Activated T-helper 9 cell treated with anti-CD3 and anti-CD28 coated beads, Interleukin-2, amount 50 U/mL, for 16 hours (primary cell): ENCODE data around the gene RHOD.

ENCODE experiments used
- DNase-seq: peaks from one replicate; pipeline ENCODE4 v3.0.0-alpha.2; 2020; ENCODE audit warnings: low read depth

Gene RHOD

DNA sequence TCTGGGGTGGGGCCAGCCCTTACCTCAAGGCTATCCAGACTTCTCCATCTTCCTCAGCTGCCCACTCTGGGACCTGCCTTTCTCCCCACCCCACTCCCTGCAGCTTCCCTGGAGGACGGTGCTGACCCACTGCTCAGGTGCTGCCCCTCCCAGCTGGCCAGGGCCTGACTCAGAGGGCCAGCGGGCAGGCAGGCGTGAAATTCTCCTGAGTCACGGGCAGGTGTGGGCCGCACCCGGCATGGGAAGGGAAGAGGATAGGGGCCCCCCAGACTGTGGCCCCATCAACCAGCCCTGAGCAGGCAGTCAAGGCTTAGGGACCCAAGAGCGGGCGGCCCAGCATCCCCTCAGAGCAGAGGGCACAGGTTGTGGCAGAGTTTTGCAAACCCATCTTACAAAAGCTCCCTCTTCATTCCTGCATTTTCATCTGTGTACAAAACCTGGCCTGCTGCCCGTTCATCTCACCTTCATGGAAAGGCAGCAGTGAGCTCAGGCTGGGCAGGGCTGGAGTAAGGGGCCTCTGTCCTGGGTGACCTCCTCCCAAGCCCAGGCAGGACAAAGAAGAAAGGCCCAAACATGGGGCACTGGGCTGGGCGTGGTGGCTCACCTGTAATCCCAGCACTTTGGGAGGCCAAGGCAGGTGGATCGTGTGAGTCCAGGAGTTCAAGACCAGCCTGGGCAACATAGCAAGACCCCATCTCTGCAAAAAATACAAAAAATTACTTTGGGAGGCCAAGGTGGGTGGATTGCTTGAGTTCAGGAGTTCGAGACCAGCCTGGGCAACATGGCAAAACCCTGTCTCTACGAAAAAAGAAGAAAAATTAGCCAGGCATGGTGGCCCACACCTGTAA is 6.1 kb downstream of the RHOD start:
- DNase-seq: no peak

DNA sequence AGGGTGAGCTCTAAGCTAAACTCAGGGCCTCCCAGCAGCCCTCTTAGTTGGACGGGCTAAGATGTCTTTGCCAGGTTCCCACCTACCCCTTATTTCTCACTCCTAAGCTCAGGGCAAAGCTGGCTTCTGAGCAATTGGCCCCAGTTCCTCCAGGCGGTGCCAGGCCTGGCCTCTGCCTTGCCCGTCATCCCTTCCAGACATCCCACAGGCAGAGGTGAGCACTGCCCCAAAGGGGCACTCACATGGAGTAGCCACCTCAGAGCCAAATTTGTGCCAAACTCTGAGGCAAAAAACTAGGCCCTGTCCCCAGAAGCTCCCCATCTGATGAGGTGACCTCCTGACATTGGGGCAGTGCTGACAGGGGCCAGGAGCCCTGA is 9.7 kb downstream of the RHOD start:
- DNase-seq: no peak

DNA sequence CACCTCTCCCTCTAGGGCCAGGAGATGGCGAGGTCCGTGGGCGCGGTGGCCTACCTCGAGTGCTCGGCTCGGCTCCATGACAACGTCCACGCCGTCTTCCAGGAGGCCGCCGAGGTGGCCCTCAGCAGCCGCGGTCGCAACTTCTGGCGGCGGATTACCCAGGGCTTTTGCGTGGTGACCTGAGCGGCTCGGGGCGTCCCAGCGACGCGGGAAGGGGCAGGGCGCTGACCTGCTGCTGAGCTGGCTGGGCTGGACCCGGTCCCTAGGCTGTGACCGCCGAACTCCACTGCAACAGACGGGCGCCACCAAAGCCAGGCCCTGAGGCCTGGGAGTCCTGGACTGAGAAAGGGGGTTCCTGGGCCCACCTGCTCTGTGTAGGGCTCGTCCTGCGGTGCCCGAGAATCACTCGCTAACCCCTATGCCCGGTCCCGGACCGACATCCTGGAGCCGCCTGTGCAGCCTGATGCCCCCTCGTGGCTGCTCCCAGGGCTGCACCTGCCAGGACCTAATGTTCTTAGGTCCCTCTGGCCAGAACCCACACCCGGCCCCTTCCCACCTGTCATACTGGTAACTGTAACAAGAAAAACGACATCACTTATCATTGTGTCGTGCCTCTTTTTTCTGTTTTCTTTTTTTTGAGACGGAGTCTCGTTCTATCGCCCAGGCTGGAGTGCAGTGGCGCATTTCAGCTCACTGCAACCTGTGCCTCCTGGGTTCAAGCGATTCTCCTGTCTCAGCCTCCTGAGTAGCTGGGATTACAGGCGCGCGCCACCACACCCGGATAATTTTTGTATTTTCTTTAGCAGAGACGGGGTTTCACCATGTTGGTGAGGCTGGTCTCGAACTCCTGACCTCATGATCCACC is 15.0 kb downstream of the RHOD start:
- peak; percentile 59 for DNase-seq

DNA sequence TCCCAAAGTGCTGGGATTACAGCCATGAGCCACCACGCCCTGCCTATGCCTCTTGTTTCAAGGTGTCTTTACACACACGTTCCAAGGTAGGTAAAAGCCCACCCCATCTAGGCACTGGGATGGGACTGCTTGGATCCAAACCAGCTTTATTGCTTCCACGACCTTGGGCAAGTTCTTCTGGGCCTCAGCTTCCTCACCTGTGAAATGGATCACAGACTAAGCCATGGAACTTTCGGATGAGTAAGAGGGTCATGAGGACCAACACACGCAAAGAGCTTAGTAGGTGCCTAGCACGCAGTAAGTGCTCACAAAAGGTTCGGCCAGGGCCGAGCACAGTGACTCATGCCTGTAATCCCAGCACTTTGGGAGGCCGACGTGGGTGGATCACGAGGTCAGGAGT is 15.6 kb downstream of the RHOD start:
- no peak for DNase-seq

DNA sequence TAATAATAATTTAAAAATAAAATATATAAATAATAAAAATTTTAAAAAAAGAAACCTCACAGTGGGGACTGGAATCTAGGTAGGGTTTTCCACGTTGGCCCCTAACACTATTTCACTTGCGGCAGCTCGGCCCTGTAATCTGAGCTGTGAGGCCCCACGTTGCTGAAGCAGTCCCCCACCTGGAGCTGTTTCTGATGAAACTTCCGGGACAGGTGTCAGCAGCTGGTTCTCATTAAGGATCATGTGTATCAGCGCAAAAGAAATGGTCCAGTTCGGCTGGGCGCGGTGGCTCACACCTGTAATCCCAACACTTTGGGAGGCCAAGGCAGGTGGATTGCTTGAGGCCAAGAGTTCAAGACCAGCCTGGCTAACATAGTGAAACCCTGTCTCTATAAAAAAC is 17.3 kb downstream of the RHOD start:
- DNase-seq: no peak

DNA sequence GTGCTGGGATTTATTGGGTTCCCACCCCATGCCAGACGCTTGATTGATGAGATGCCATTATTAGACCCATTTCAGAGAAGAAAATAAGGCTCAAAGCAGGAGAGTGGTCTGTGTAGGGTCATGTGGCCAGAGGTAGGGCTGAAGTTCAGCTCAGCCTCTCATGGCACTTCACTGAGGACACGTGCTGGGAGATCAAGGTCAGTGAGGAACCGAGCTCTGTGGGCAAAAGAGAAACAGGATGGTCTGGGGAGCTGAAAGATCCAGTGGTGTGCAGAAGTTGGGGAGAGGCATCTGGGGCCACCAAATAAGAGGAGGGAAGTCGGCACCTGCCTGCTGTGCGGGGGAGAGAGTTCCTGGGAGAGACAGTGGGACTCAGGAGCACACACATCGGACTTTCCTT is 19.6 kb downstream of the RHOD start:
- DNase-seq: no peak

DNA sequence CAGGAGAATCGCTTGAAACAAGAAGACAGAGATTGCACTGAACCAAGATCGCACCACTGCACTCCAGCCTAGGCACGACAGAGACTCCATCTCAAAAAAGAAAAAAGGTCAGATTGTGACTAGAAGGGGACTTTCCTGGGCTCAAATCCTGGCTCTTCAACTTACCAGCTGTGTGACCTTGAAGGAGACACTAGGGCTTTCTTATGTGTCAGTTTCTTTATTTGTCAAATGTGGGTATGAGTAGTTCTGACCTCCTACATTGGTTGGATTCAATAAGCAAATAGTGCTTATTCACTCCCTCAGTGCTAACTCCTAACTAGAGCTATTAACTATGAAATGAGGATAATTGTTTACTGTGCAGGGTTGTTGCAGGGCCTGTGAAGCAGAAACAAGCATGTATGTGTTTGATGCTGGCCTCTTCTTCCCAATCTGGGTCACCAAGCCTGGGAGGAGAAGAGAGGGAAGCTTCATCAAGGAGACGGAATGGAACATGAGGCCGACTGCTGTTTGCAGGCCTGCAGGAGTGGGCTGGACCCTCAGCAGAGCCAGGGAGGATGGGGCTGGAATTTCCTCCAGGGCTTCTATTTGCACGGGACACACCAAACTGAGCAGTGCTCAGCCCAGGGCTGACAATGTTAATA is 22.5 kb downstream of the RHOD start:
- DNase-seq: no peak

DNA sequence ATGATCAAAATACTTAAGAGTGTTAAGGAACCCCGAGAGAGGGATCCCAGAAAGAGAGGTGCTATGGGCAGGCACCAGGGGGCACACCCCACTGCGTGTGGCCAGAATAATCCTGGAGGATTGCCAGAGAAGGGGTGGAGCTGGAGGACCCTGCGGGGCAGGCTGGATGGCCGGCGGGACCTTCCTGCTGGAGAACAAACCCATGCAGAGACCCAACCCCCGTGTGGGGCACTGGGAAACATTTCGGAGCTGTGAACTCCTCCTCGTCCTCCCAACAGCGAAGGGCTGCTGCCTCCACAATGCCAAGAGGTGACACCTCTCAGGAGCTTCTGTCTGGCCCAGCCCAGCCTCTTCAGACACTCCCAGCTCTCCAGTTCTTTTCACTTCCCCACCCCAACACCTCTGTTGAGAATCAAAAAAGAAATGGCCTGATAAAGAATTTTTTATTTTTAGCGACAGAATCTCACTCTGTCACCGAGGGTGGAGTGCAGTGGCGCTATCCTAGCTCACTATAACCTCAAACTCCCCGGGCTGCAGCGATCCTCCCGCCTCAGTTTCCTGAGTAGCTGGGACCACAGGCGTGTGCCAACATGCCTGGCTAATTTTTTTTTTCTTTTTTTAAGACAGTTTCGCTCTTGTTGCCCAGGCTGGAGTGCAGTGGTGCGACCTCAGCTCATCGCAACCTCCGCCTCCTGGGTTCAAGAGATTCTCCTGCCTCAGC is 25.6 kb downstream of the RHOD start:
- no peak for DNase-seq

DNA sequence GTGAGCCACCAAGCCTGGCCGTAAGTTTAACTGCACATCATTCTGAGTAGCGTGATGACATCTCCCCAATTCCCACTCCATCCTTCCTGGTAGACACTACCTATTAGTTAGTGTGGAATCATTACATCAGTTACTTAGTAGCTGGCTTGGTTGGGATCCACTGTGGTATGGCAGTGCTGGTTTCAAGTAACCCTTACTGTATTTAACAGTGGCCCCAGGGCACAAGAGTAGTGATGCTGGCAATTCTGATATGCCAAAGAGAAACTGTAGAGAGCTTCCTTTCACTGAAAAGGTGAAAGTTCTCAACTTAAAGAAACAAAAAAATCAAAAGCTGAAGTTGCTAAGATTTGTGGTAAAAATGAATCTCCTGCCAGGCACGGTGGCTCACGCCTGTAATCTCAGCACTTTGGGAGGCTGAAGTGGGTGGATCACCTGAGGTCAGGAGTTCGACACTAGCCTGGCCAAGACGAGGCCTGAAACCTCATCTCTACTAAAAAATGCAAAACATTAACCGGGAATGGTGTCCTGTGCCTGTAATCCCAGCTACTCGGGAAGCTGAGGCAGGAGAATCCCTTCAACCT is 27.2 kb downstream of the RHOD start:
- DNase-seq: no peak

DNA sequence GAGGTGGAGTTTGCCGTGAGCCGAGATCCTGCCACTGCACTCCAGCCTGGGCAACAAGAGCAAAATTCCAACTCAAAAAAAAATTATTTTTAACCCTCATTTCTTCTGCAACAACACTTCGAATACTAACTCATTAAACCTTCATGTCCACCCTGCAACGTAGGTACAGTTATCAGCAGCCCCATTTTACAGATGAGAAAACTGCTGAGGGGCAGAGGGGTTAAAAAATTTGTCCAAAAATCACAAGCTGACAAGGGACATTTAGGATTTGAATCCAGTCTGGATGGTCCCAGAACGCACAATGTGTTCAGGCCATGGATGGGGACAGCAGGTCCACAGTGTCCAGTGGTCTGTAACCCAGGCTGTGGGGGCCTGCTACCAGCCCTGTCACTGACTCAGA is 29.0 kb downstream of the RHOD start:
- no peak for DNase-seq

DNA sequence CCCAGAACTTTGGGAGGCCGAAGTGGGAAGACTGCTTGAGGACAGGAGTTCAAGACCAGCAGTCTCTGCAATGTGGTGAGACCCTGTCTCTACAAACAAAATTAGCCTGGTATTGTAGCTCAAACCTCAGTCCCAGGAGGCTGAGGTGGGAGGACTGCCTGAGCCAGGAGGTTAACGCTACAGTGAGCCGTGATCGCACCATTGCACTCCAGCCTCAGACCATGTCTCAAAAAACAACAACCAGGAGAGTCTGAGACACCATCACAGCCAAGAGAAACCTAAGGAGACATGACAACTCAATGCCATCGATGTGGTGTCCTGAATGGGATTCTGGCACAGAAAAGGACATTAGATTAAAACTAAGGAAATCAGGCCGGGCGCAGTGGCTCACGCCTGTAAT is 34.1 kb downstream of the RHOD start:
- no peak for DNase-seq

DNA sequence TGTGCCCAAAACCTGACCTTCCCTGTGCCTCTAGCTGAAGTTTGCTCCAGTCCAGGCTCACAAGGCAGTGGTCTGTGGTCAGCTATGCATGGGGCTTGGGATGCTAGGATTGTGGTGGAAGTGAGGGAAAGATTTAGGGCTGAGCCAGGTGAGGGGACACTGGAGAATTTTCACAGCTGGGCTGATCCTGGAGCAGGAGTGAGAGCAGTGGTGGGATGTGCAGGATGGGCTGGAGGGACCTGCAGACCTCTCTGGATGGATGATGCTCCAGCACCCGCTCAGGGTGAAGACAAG is 38.5 kb downstream of the RHOD start:
- DNase-seq: no peak

DNA sequence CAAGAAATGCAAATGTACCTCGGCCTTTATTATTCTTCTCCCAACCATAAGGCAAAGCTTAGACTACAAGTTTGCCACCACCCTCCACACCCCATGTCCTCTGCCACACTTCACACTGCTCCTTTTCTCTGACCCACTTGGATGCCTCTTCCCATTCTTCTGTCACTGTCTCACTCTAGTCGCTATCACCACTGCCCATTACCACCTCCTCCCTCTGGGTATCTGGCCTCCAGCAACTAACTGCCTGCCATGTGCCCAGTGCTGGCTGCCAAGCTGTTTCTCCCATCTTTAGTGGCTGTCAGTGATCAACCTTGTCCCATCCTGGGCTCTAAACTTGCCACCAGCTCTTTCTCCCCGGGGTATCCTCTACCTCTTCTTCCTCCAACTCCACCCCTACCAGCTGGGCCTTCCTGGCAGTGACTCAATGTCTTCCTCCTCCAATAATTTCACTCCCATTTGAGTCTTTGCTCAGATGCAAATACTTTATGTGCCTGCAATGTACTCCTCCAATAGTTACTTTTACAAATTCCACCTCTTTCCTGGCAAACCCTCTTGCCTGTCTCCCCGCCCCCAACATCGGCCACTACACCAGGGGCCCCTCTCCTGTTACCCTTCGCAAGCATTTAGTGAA is 42.3 kb downstream of the RHOD start:
- DNase-seq: no peak

DNA sequence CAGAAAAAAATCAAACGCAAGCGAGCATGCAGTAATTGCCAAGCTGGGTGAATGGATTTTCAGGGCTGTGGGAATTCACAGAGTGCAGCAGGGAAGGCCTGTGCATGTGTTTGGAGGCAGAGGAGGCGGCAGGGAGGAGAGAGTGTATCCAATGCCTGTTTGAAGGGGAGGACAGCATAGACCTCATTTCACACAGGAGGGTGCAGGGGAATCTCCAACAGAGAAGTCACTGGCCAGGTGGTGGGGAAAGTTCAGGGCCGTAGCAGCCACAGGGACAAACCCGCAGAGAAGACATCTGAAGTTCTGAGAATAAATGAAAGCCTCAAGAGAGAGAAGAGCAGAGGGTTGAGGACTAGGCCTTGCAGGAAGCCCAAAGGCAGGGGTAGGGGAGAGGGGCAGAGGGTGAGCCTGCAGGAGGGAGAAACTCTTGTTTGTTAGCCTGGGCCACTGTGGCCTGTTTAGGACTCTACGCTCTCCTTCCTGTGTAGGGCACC is 43.2 kb downstream of the RHOD start:
- no peak for DNase-seq

DNA sequence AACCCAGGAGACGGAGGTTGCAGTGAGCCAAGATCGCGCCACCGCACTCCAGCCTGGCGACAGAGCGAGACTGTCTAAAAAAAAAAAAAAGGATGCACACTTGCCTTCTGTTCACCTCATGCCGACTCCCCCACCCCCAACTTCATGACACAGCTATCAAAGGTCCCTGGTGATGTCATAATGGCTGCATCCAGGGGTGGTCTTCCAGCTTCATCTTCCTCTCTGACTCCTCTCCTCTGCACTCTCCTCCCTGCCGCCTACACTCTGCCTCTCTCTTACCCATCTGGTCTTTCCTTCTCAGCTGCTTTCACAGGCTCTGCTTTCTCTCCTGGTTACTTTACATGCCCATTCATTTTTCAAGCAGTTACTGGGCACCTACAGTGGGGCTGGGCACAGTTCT is 46.0 kb downstream of the RHOD start:
- DNase-seq: no peak

DNA sequence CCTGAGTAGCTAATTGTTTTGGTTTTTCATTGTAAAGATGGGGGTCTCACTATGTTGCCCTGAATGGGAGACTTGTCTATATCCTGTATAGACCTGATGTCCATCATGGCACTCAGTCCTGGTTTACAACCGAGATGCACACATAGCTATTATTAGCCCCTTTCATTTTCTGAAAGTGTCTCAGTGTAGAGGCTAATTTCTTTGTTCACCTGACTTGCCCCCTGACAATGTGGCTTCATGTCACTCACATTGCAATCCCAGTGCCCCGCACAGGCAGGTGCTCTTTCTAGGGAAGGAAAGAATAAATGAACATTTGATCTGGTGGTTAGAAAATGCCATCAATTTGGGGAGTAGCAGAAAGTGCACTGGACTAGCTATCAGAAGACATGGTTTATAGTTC is 49.3 kb downstream of the RHOD start:
- DNase-seq: no peak

DNA sequence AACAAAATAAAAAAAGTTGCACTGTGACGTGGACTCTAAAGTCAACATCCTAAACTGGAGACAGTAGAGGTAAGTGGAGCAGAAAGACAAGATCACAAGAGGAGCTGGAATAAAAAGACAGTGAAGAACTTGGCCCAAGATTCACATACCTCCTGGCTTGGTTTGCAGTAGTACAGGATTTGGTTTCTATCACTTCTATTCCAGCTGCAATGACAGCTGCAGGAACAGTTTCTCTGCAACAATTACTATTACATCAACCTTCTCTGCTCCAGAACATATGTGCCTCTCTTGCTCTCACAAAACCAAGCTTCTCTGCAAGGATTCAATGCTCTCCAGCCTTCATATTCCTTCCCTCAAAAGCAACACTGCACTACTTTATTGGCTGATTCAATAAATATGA is 54.6 kb downstream of the RHOD start:
- DNase-seq: no peak

DNA sequence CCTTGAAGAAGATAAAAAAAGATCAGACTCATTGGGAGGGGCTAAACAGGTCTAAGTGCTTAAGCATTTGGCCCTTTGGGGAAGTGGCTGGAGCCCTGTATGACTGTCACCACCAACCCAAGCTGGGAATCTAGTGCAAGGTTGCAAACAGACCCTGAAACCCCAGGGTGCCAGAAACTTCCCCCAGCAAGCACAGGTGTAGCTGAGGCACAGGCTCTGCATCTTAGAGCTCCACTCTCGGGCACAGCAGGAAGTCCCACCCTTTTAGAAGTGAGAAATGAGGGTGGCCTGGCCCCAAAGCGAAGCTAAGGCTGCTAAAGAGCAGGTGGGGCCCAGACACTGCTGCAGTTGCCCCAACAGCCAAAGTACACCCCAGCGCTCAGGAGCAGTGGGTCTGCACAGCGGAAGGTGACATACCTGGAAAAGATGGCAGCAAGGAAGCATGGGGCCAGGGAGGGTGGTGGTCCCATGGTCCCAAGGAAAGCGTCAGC is 56.6 kb downstream of the RHOD start:
- DNase-seq: no peak

DNA sequence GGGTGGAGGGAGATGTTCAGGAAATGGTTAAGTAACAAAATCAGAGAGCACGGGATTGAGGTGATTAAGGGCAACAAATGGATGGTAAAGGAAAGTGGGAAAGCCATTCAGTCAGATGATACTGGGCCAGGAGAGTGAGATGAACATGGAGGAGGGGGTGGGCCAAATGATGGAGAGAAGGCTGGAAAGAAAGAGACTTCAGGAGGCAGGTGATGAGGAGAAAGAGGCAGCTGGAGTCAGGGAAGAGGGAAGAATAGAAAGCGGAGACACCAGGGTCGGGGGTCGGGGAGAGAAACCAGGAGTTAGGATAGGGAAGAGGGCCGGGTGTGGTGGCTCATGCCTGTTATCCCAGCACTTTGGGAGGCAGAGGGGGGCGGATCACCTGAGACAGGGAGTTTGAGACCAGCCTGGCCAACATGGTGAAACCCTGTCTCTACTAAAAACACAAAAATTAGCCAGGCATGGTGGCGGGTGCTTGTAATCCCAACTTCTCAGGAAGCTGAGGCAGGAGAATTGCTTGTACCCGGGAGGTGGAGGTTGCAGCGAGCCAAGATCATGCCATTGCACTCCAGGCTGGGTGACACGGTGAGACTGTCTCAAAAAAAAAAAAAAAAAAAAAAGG is 57.7 kb downstream of the RHOD start:
- DNase-seq: no peak

DNA sequence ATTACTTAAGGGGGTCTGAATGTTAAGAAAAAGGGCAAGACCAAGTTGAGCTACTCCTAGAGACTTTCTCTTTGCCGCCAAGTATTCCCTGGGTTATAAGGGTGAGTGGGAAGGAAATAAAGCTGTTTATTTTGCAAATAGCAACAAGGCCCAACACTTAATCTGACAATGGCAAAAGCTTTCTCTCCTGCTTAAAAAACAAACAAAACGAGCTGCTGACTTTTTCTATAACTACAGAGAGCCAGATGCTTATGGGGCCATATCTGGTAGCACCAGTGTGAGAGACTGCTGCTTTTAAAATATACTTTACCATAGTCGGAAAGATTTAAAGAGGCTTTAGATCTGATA is 60.1 kb downstream of the RHOD start:
- DNase-seq: no peak

DNA sequence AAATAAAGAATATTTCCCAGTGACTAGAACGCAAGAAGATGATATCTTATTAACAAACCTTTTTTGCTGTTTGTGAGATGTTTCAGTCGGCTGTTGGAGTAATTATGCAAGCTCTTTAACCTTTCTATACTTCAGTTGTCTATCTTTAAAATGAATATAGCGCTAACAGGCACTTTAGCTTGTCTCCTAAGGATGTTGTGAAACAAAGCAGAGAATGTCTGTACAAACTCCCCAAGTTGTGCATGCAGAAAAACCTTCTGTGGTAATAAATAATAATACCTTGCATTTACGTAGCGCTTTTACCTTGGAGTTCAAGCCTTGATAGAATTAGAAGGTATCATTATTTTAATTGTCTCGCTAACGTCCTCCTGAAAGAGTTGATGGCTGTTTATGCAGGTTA is 60.5 kb downstream of the RHOD start:
- no peak for DNase-seq
